SK-N-SH treated with all-trans-retinoic acid at 6 μM for 48 hours (cell line): Measurements from ENCODE around the gene LYRM7.

Source experiments
- BACH2 ChIP-seq: fragments of 250-450 bp; sonication (Bioruptor Pico); IDR thresholded peaks from 2 replicates; pipeline ENCODE4 v1.9.0; 2021; ENCODE audit warnings: mild to moderate bottlenecking, borderline replicate concordance
- OSR1 ChIP-seq: fragments of 250-450 bp; sonication (Bioruptor Pico); IDR thresholded peaks from 2 replicates; pipeline ENCODE4 v1.8.0; 2022; ENCODE audit warnings: moderate library complexity, mild to moderate bottlenecking, inconsistent platforms
- ZFP3 ChIP-seq: fragments of 250-450 bp; sonication (Bioruptor Pico); IDR thresholded peaks from 2 replicates; pipeline ENCODE4 v1.5.0; 2020; ENCODE audit warnings: mild to moderate bottlenecking, moderate library complexity
- TF ChIP-seq, protein P1 (sequence below): fragments of 250-450 bp; sonication (Bioruptor Pico); IDR thresholded peaks from 2 replicates; pipeline ENCODE4 v1.5.0; 2020; ENCODE audit warnings: mild to moderate bottlenecking, moderate library complexity
- TF ChIP-seq, protein P2 (sequence below): fragments of 250-450 bp; sonication (Bioruptor Pico); IDR thresholded peaks from 2 replicates; pipeline ENCODE4 v1.8.0; 2020; ENCODE audit warnings: mild to moderate bottlenecking, moderate library complexity, borderline replicate concordance

DNA sequence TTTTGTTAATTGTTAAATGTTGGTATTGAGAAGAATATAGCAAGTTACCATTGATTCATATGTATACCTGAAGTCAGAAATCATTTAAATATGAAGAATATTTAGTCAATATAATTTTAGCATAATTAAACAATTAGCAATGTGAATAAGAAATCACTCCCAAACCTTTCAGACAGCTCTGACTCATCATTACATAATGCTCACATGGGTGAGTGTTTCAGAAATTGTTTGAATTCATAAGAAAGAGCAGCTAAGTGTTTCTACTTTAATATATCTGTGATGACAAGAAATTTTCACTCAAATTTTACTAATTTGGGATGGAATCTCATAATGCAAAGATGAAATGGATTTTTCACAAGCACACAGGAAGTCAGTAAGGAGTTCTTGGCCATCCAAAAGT, 51.1 kb downstream of the LYRM7 start:
- TF ChIP-seq BACH2 (CRISPR knock-in tag) = no peak
- TF ChIP-seq, protein P1, sequence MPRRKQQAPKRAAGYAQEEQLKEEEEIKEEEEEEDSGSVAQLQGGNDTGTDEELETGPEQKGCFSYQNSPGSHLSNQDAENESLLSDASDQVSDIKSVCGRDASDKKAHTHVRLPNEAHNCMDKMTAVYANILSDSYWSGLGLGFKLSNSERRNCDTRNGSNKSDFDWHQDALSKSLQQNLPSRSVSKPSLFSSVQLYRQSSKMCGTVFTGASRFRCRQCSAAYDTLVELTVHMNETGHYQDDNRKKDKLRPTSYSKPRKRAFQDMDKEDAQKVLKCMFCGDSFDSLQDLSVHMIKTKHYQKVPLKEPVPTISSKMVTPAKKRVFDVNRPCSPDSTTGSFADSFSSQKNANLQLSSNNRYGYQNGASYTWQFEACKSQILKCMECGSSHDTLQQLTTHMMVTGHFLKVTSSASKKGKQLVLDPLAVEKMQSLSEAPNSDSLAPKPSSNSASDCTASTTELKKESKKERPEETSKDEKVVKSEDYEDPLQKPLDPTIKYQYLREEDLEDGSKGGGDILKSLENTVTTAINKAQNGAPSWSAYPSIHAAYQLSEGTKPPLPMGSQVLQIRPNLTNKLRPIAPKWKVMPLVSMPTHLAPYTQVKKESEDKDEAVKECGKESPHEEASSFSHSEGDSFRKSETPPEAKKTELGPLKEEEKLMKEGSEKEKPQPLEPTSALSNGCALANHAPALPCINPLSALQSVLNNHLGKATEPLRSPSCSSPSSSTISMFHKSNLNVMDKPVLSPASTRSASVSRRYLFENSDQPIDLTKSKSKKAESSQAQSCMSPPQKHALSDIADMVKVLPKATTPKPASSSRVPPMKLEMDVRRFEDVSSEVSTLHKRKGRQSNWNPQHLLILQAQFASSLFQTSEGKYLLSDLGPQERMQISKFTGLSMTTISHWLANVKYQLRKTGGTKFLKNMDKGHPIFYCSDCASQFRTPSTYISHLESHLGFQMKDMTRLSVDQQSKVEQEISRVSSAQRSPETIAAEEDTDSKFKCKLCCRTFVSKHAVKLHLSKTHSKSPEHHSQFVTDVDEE (CRISPR knock-in tag) = no peak
- TF ChIP-seq, protein P2, sequence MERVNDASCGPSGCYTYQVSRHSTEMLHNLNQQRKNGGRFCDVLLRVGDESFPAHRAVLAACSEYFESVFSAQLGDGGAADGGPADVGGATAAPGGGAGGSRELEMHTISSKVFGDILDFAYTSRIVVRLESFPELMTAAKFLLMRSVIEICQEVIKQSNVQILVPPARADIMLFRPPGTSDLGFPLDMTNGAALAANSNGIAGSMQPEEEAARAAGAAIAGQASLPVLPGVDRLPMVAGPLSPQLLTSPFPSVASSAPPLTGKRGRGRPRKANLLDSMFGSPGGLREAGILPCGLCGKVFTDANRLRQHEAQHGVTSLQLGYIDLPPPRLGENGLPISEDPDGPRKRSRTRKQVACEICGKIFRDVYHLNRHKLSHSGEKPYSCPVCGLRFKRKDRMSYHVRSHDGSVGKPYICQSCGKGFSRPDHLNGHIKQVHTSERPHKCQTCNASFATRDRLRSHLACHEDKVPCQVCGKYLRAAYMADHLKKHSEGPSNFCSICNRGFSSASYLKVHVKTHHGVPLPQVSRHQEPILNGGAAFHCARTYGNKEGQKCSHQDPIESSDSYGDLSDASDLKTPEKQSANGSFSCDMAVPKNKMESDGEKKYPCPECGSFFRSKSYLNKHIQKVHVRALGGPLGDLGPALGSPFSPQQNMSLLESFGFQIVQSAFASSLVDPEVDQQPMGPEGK (CRISPR knock-in tag) = no peak
- no peak for TF ChIP-seq OSR1 (CRISPR knock-in tag)
- TF ChIP-seq ZFP3 (CRISPR knock-in tag) = no peak
